Measurements from ENCODE around the gene SLC25A10. TPM values are rescaled to one million over a fixed set of nuclear protein-coding genes. Genes with fewer than 3 reads are reported as not detected.
A peak's percentile ranks its signal among the peaks of the same experiment; 100 is the strongest.

Gene SLC25A10
- polyA plus RNA-seq, 3 donors = 1.8 to 2.3 (median 1.9) TPM

DNA sequence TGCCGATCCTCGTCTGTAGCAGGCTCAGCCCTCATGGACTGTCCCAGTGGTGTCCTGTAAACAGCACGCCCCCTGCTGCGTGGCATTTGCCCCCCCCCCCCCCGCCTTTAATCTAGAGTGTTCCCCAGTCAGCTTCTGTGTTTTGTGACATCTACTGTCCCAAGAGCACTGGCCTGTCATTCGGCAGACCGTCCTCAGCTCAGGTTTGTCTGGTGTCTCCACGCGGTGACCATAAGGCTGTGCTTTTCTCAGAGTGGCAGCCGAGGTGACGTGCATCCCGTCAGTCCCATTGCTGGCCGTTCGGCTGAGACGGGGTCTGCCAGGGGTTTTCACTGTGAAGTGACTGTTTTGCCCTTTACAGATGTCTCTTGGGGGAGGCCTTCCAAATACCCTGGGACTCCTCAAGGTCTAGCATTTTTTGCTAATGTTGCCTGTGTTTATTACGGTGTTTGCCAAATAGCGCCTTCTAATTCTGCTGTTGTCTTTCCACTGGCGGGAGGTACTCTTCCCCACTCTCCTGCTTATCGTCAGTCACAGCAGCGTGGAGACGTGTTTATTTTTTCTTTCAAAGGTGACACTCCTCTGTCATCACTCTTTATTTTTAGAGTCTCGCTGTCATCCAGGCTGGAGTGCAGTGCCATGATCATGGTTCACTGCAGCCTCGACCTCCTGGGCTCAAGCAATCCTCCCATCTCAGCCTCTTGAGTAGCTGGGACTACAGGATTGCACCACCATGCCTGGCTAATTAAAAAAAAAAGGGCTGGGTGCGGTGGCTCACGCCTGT, 14.6 kb upstream of the SLC25A10 start:
- Histone ChIP-seq H3K27ac (ENCODE audit: low read depth in 1 of 2, low read length in 2 of 2) (no peak overlapping the region), H3K4me1 (ENCODE audit: control insufficient read depth in 1 of 2, insufficient read depth in 2 of 2, low read length in 2 of 2) (peaks cover 10 to 12% of the 10 kb centered on the region in 2 donors), H3K79me2 (ENCODE audit: insufficient read depth, low read length) (peaks cover 51% of the 10 kb centered on the region), H3K4me3 (replicated peaks in 1 of 3; ENCODE audit: low read depth in 2 of 3, low read length in 3 of 3) (no peak overlapping the region), H3K36me3 (replicated peaks in 1 of 2; ENCODE audit: control insufficient read depth in 1 of 2, insufficient read depth in 2 of 2, low read length in 2 of 2) (peaks cover 79 to 93% of the 10 kb centered on the region in 2 donors), H3K9ac (ENCODE audit: insufficient read depth, low read length, poor library complexity, severe bottlenecking) (no peak overlapping the region), H3K27me3 (ENCODE audit: control insufficient read depth in 2 of 2, insufficient read depth in 2 of 2, low read length in 2 of 2) (no peaks in the 10 kb centered on the region), H3K4me2 (replicated peaks; ENCODE audit: extremely low read depth, low read length, poor library complexity, severe bottlenecking) (no peak overlapping the region), H3K9me3 (replicated peaks in 1 of 2; ENCODE audit: control insufficient read depth in 1 of 2, insufficient read depth in 1 of 2, low read length in 2 of 2) (no peaks in the 10 kb centered on the region), H4K20me1 (ENCODE audit: insufficient read depth, low read length) (peaks cover 93% of the 10 kb centered on the region), H2AFZ (ENCODE audit: insufficient read depth, low read depth, low read length, poor library complexity, severe bottlenecking) (no peak overlapping the region)
- Mint-ChIP-seq H3K9me3 (peaks cover 0 to 2% (median 0%) of the 10 kb centered on the region in 7 donors), H3K27me3 (ENCODE audit: low read depth in 3 of 3) (peaks cover 0 to 1% (median under 1%) of the 10 kb centered on the region in 3 donors), H3K27ac (peak overlapping the region in 4 of 7 donors; percentile 17 to 53 (median 36)), H3K4me1 (peaks cover 15% of the 10 kb centered on the region), H3K36me3 (peaks cover 49 to 91% of the 10 kb centered on the region in 2 donors), H3K4me3 (no peak overlapping the region)
- TF ChIP-seq, protein P1, sequence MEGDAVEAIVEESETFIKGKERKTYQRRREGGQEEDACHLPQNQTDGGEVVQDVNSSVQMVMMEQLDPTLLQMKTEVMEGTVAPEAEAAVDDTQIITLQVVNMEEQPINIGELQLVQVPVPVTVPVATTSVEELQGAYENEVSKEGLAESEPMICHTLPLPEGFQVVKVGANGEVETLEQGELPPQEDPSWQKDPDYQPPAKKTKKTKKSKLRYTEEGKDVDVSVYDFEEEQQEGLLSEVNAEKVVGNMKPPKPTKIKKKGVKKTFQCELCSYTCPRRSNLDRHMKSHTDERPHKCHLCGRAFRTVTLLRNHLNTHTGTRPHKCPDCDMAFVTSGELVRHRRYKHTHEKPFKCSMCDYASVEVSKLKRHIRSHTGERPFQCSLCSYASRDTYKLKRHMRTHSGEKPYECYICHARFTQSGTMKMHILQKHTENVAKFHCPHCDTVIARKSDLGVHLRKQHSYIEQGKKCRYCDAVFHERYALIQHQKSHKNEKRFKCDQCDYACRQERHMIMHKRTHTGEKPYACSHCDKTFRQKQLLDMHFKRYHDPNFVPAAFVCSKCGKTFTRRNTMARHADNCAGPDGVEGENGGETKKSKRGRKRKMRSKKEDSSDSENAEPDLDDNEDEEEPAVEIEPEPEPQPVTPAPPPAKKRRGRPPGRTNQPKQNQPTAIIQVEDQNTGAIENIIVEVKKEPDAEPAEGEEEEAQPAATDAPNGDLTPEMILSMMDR (IDR thresholded peaks at IDR 0.05) = no peak
- 94% methylated on average over 23 of the region's 25 CpGs for WGBS (ENCODE audit: insufficient coverage)
- no peak for DNase-seq
- intact Hi-C loops (cut with micrococcal nuclease) = no loop called here

DNA sequence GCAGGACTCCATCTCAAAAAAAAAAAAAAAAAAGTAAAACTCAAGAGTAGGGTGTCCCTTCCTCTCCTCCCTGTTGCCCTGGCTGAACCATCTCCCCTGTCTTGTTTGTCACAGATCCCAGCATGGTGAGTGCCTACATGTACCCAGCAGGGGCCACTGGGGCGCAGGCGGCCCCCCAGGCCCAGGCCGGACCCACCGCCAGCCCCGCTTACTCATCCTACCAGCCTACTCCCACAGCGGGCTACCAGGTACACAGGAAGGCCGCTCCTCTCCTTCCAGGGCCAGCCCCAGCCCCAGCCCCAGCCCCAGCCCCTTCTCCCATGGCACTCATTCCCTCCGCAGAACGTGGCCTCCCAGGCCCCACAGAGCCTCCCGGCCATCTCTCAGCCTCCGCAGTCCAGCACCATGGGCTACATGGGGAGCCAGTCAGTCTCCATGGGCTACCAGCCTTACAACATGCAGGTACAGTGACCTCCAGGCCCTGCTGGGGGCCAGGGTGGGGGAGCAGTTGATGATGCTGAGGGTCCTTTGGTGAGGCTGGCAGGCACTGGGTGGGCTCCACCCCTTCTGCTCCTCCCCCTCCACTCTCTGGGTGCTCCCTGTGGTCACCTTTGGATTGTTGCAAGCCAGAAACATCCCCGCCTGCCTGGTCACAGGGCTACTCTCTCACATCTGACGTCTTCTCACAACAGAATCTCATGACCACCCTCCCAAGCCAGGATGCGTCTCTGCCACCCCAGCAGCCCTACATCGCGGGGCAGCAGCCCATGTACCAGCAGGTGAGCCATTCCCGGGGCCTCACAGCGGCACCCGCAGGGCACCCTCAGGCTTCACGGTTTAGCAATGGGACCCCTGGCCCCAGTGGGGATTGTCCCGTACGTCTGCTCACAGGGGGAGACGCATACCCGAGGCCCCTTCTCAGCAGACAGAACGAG, 11.5 kb upstream of the SLC25A10 start:
- 92% methylated on average over 24 of the region's 25 CpGs for WGBS (ENCODE audit: insufficient coverage)
- Histone ChIP-seq H3K4me3 (replicated peaks in 1 of 3; ENCODE audit: low read depth in 2 of 3, low read length in 3 of 3) (no peak overlapping the region), H3K27ac (ENCODE audit: low read depth in 1 of 2, low read length in 2 of 2) (peak overlapping the region in 1 of 2 donors; percentile 97), H4K20me1 (ENCODE audit: insufficient read depth, low read length) (peaks cover 65% of the 10 kb centered on the region), H3K4me1 (ENCODE audit: control insufficient read depth in 1 of 2, insufficient read depth in 2 of 2, low read length in 2 of 2) (peaks cover 22 to 32% of the 10 kb centered on the region in 2 donors), H3K9me3 (replicated peaks in 1 of 2; ENCODE audit: control insufficient read depth in 1 of 2, insufficient read depth in 1 of 2, low read length in 2 of 2) (no peaks in the 10 kb centered on the region), H3K27me3 (ENCODE audit: control insufficient read depth in 2 of 2, insufficient read depth in 2 of 2, low read length in 2 of 2) (no peaks in the 10 kb centered on the region), H2AFZ (ENCODE audit: insufficient read depth, low read depth, low read length, poor library complexity, severe bottlenecking) (no peak overlapping the region), H3K79me2 (ENCODE audit: insufficient read depth, low read length) (peaks cover 75% of the 10 kb centered on the region), H3K4me2 (replicated peaks; ENCODE audit: extremely low read depth, low read length, poor library complexity, severe bottlenecking) (no peak overlapping the region), H3K36me3 (replicated peaks in 1 of 2; ENCODE audit: control insufficient read depth in 1 of 2, insufficient read depth in 2 of 2, low read length in 2 of 2) (peaks cover 52 to 65% of the 10 kb centered on the region in 2 donors), H3K9ac (ENCODE audit: insufficient read depth, low read length, poor library complexity, severe bottlenecking) (no peak overlapping the region)
- DNase-seq = no peak
- peaks cover 0 to 5% (median 1%) of the 10 kb centered on the region in 3 donors for H3K27me3 Mint-ChIP-seq (ENCODE audit: low read depth in 3 of 3)
- H3K36me3 Mint-ChIP-seq = peaks cover 49 to 73% of the 10 kb centered on the region in 2 donors
- peaks cover 29% of the 10 kb centered on the region for H3K4me1 Mint-ChIP-seq
- H3K4me3 Mint-ChIP-seq = no peak overlapping the region
- peak overlapping the region in 5 of 7 donors; percentile 19 to 79 (median 48) for H3K27ac Mint-ChIP-seq
- peaks cover 0 to 2% (median 0%) of the 10 kb centered on the region in 7 donors for H3K9me3 Mint-ChIP-seq
- TF ChIP-seq, protein P1 (IDR thresholded peaks at IDR 0.05) = no peak
- intact Hi-C loops (cut with micrococcal nuclease) = loop anchor here in 1 of 2 donors (5.0 kb wide), 1 partner anchor 33 kb away; the partner anchor contains the start of genes CCDC137 and OXLD1

All from CD14-positive monocyte (primary cell).